AG04450 (cell line): ENCODE results near the gene SAMD4B. TPM values are rescaled to one million over a fixed set of nuclear protein-coding genes. Genes with fewer than 3 reads are reported as not detected.

Experiments
- CTCF ChIA-PET: fragments of 300-600, 350-600 bp; formaldehyde crosslinking; extraction: SDS; loops from one replicate; lab custom pipeline; 2022; ENCODE audit warnings: antibody characterized with exemption, inconsistent platforms; lab: Charles Lee
- POLR2A ChIA-PET: fragments of 350-600 bp; formaldehyde crosslinking; extraction: SDS; loops from one replicate; lab custom pipeline; 2021; ENCODE audit warnings: antibody characterized with exemption, inconsistent platforms; lab: Yijun Ruan, JAX
- DNase-seq: peaks from one replicate; pipeline ENCODE4 v3.0.0-alpha.2; 2011; ENCODE audit warnings: low read depth, low spot score
- H3K27ac ChIP-seq: one replicate; pipeline ENCODE4 v1.5.1; 2012; ENCODE audit warnings: low read depth, low read length, control low read depth
- H3K27me3 ChIP-seq: one replicate; pipeline ENCODE4 v1.6.0; 2012; ENCODE audit warnings: low read length; ENCODE audit not compliant: control insufficient read depth, insufficient read depth
- H3K4me3 ChIP-seq: 2 replicates; pipeline ENCODE4 v1.5.1; 2011; ENCODE audit warnings: mild to moderate bottlenecking, low read depth, low read length, control low read depth
- H3K9me3 ChIP-seq: 2 replicates; pipeline ENCODE4 v1.5.1; 2012; ENCODE audit warnings: low read length; ENCODE audit not compliant: control insufficient read depth, insufficient read depth
- CTCF ChIP-seq: IDR thresholded peaks from 2 replicates; pipeline ENCODE4 v1.5.1; 2011; ENCODE audit warnings: low read depth, low read length, control low read depth, inconsistent platforms
- polyA plus RNA-seq: library from polyadenylated mRNA; depleted of rRNA; stranded (reverse); fragments of >200 nt; gene quantifications from 2 replicates; pipeline ENCODE4 v1.2.3, GENCODE V29; 2011

SAMD4B gene
- polyA plus RNA-seq, 1 experiment, result 33.4 TPM

- POLR2A ChIA-PET, result no interaction called here
- no peak for DNase-seq
- Histone ChIP-seq H3K27ac (no peak overlapping the region), H3K9me3 (no peaks in the 10 kb centered on the region), H3K27me3 (no peaks in the 10 kb centered on the region), H3K4me3 (no peak overlapping the region)
- no peak for TF ChIP-seq CTCF
- CTCF ChIA-PET, result no interaction called here
These were observed 37.7 kb downstream of the SAMD4B start for GRCh38 chr19:39379865-39380396.

GRCh38 chr19:39380521-39381502 is 38.6 kb downstream of the SAMD4B start:
- no peak overlapping the region for H3K4me3 ChIP-seq
- no peak for DNase-seq
- POLR2A ChIA-PET, result no interaction called here
- CTCF ChIA-PET, result no interaction called here
- no peaks in the 10 kb centered on the region for H3K27me3 ChIP-seq
- TF ChIP-seq CTCF, result no peak
- no peak overlapping the region for H3K27ac ChIP-seq
- H3K9me3 ChIP-seq, result no peaks in the 10 kb centered on the region

- ChIA-PET POLR2A (interaction anchor here (0.6 to 1.2 kb wide), 3 partner anchors 9 to 365 kb away, joined by 3 to 4 read pairs (median 3); partner anchors contain the start of genes MED29, PAF1 and RPS16), CTCF (interaction anchor here (1.1 kb wide), 1 partner anchor 16 kb away, joined by 6 read pairs; no protein-coding TSS in a partner anchor)
- TF ChIP-seq CTCF, result no peak
- no peaks in the 10 kb centered on the region for H3K9me3 ChIP-seq
- no peak overlapping the region for H3K4me3 ChIP-seq
- no peaks in the 10 kb centered on the region for H3K27me3 ChIP-seq
- DNase-seq, result no peak
- H3K27ac ChIP-seq, result no peak overlapping the region
These were observed 39.8 kb downstream of the SAMD4B start for GRCh38 chr19:39381910-39382611.

GRCh38 chr19:39382991-39383828 is 41.0 kb downstream of the SAMD4B start:
- Histone ChIP-seq H3K27ac (no peak overlapping the region), H3K4me3 (no peak overlapping the region), H3K27me3 (no peaks in the 10 kb centered on the region), H3K9me3 (no peaks in the 10 kb centered on the region)
- ChIA-PET POLR2A (no interaction called here), CTCF (interaction anchor here (1.1 kb wide), 1 partner anchor 15 kb away, joined by 6 read pairs; no protein-coding TSS in a partner anchor)
- TF ChIP-seq CTCF, result no peak
- DNase-seq, result no peak
